Ramos (cell line): ENCODE measurements around the gene NINJ1.

ENCODE experiments used
- in situ Hi-C: fragments of 300-500 bp; cut with MboI; formaldehyde crosslinking; loops from one replicate; pipeline ENCODE4 v1.14.3; 2022; ENCODE audit warnings: low sequenced_read_pairs; ENCODE audit not compliant: unreplicated experiment

The NINJ1 gene

GRCh38 chr9:93136011-93136440 lies 2.0 kb upstream of the NINJ1 start:
- in situ Hi-C loops: no loop called here

- in situ Hi-C loops: no loop called here
Measured at GRCh38 chr9:93134740-93135444, 841 bp upstream of the NINJ1 start.

DNA sequence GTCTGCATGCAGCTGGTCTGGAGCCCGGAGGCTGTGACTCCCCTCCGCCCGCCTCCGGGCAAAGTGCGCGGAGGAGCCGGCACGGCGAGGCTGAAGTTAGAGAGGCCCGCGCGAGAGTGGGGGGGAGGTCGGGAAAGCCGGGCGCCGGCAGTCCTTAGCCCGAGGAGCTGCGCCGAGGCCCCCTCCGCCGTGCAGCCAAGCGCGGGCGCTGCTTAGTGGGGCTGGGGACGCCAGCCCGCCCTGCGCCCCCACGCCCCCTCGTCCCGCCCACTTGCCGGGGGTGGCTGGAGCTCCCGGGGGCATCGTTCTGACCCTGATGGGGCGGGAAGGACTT lies 403 bp downstream of the NINJ1 start:
- in situ Hi-C loops: no loop called here

DNA sequence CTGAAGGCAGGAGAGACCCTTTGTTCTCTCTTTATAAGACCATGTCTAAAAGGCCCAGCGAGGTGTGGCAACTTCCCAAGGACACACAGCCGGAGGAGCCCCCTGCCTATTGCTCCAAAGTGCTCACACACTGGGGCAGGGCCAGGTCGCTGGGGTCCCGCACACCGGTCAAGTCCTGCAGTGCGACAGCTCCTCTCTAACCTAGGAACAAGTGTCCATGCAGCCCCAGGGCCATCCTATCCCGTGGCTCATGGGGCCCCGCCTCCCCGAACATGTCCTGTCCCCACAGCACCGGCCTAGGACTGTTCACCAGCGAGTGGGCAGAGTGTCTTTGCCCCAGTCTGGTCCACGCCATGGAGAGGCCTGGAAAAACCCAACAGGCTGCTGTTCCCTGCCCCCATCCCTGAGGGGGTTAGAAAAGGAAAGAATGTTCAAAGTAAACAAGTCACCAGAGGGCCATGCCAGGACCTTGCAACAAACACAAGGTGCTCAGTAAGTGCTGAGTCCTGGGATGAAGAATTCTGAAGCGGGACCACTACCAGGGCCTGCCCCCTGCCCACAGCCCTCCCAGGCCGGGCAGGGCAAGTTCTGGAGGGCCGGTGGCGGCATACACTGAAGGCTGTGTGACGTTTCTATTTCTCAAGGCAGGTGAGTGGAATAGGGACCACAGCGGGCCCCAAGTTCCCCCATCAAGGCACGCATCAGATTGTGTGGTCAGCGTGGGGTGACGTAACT lies 938 bp downstream of the NINJ1 start:
- in situ Hi-C loops: no loop called here

DNA sequence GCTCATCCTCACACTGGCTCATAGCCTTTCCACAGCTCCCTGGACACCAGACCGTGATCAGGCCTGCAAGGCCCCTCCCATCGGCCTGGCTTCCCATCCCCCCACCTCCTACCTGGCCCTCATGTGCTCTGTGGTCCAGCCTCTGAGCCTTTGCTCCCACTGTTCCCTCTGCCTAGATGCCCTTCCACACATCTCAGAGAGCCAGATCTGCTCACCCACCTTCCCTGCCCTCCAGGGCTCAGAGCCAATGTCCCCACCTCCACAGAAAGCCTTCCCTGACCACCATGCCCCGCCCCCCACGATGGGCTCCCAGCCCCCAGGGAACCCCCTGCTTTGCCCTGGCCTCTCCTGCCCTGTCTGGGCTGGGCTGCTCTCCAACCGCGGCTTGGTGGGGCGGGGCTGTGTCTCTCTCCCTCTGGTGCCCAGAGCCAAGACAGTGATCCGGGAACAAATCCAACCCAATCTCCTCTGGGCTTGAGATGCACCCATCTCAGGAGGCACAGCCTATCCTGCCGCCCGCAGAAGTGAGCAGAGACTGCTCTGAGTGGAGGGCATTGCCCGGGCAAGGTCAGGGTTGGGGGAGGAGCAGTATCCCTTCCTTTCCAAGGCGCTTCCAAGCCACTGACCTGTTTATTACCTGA lies 1.6 kb downstream of the NINJ1 start:
- in situ Hi-C loops: no loop called here

GRCh38 chr9:93131599-93132286 lies 2.3 kb downstream of the NINJ1 start:
- in situ Hi-C loops: no loop called here

GRCh38 chr9:93130861-93131481 lies 3.1 kb downstream of the NINJ1 start:
- in situ Hi-C loops: no loop called here

GRCh38 chr9:93129691-93130500 lies 4.2 kb downstream of the NINJ1 start:
- in situ Hi-C loops: no loop called here

DNA sequence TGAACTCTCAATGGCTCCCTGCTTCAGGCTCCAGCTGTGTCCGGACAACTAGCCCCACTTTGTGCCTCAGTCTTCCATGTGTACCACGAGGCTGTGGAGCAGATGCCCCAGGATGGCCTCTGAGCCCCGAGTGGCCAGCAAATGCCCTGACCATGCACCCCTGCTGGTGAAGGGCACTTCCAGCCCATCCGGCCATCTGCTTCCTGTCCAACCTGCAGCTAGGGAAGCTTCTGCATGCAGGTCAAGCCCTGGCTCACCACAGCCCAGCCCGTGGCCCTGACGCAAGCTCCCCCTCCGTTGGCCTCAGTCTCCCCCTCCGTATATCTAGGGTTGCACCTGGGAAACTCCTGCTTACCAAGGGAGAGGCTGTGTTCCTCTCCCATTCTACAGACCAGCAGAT lies 4.8 kb downstream of the NINJ1 start:
- in situ Hi-C loops: no loop called here

DNA sequence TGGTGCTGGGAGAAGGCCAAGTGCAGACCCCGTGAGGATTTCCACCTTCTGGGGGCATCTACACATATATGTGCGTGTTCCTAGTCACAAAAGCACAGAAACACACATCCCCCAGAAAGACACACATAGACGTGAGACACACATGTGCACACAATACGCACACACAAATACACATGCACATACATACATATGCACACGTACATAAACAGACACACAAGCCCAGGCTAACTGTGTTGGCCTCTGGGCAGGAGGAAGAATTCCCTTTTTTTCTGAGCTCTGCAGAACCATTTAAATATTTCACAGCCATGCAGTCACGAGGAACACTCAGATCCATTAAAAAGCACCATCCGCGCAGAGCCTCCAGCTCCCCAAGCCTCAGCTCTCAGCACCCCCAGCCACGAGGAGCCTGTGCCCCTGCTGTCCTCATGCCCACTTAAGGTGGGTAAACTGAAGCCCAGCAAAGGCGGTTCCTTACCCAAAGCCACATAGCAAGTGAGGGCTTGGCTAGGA lies 5.3 kb downstream of the NINJ1 start:
- in situ Hi-C loops: no loop called here

DNA sequence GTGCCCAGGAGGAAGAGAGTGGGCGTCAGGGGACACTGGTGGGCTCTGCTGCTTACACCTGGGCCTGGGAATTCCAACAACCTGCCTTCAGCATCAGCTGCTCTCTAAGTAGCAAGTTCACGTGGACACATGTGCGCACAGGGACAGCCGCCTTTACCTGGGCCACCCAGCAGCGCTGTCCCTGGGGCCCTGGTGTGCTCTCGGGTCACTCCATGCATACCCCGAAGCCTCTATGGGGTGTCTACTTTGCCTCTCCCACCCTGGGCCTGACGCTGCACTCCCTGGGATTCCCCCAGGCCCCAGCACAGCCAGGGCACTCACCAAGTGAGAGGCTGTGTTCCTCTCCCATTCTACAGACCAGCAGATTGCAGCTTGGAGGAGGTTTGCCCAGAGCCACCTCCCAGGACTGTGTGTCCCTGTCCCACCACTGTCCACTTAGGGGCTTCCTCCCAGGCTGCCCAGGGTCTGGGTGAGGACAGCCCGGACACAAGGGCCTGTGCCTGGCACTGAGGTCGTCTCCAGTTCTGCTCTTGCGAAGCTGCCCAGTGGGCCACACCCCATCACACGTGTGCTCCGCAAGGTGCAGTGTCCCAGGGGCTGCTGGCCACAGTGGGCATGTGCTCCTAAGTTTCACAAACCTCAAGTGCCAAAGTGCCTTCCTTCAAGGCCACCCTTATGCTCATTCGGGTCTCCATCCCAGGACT lies 5.9 kb downstream of the NINJ1 start:
- in situ Hi-C loops: no loop called here

- in situ Hi-C loops: no loop called here
Measured at GRCh38 chr9:93127395-93127911, 6.6 kb downstream of the NINJ1 start.

DNA sequence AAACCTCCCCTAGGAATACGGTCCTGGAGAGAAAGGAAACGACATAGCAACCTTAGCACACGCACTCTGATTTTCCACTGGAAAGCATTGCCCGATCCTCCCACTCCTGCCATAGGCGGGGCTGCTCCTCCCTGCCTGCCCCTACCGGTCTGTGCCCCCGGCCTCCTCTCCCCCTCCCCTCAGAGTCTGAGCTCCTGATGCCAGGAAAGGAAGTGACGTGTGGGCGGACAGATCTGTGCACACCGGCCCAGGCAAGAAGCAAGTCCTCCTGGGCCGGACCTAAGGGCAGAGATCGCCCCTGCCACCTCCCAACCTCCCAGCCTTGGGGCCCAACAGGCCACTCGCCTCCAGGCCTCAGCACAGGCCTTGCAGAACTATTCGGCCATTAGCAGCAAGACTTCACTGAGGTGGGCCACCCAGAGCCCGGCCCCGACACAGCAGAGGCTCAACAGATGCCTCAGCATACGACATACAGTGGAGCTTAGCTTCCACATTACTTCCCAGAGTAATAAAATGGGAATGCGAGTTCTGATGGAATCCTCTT lies 7.2 kb downstream of the NINJ1 start:
- in situ Hi-C loops: no loop called here

DNA sequence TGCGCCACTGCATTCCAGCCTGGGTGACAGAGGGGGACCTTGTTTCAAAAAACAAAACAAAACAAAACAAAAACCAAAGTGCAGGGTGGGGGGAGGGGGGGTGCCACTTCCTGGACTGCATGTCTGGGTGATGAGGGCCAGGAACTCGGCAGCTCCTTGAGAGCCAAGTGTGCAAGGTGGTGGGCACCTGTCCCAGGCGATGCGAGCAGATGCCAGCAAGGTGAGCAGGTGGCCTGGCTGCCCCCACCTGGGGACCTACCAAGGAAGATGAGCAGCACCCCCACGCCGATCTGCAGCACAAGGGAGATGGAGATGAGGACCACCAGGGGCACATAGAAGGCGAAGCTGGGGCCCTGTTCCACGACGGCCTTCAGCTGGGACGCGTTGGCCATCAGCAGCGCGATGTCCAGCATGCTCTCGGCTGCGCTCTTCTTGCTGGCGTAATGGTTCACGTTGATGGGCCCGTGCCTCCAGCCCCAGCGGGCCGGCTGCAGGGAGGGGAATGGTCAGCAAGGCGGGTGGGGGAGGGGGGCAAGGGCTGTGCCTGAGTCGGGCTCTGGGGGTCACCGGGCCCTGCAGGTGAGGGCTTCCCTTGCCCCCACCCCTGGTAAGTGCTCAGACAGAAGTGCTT lies 7.8 kb downstream of the NINJ1 start:
- in situ Hi-C loops: no loop called here

DNA sequence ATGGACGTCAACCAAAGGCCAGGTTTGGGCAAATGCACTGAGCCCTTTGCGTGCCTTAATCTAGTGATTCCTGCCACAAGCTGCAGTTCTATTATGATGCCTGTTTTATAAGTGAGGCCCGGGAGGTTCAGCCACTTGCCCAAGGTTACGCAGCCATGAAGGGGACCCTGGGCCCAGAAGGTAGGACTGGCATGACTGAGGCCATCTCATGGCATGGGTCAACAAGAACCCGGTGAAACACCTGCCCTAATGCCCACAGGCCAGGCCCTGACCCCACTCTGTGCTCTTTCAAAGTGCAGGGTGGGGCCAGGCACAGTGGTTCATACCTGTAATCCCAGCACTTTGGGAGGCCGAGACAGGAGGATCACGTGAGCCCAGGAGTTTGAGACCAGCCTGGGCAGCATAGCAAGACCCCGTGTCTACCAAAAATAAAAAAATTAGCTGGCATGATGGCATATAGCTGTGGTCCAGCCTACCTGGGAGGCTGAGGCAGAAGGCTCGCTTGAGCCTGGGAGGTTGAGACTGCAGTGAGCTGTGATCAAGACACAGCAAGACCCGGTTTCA lies 8.6 kb downstream of the NINJ1 start:
- in situ Hi-C loops: no loop called here

DNA sequence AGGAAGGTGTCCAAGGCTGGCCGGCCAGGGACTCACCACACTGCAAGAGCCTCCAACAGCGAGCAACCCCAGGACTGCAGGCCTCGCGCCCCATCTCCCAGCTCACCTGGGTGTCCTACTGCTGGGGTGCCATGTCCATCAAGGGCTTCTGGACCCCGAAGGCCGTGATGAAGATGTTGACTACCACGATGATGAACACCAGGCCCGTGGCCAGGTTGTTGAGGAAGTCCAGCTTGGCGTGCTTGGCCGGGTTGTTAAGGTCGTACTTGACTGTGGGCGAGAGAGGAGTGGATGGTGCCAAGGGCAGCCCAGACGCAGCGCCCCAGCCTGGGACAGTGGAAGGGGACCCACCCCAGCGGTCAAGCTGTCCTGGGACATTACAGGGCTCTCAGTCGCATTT lies 9.3 kb downstream of the NINJ1 start:
- in situ Hi-C loops: no loop called here

- in situ Hi-C loops: no loop called here
Measured at GRCh38 chr9:93123561-93124283, 10.3 kb downstream of the NINJ1 start.
